ENCODE results near the gene CBX4. TPM values are rescaled to one million over a fixed set of nuclear protein-coding genes. Genes with fewer than 3 reads are reported as not detected.

Gene CBX4
- total and polyA plus RNA-seq, 4 donors = 2.5 to 13.4 (median 9.4) TPM

- 96 to 97% methylated on average over 17 of the region's 17 CpGs for WGBS, 2 donors
- no peak overlapping the region for H3K4me3 ChIP-seq (ENCODE audit: low read length in 2 of 2)
- no peaks in the 10 kb centered on the region for H3K4me1 ChIP-seq (ENCODE audit: control insufficient read depth in 1 of 2, insufficient read depth in 2 of 2, low read length in 2 of 2)
- DNase-seq = peak; percentile 8 to 69
- no peak overlapping the region for H3K27ac ChIP-seq (ENCODE audit: low read depth in 1 of 2, low read length in 2 of 2)
- ATAC-seq (ENCODE audit: low FRiP score) = no peak
- no peaks in the 10 kb centered on the region for H3K9me3 ChIP-seq (ENCODE audit: control insufficient read depth, low read length)
- H3K36me3 ChIP-seq (ENCODE audit: control insufficient read depth in 1 of 2, insufficient read depth in 2 of 2, low read length in 1 of 2) = no peaks in the 10 kb centered on the region
- H3K27me3 ChIP-seq (ENCODE audit: control insufficient read depth in 1 of 2, insufficient read depth in 2 of 2, low read length in 1 of 2) = no peaks in the 10 kb centered on the region
- intact Hi-C loops (cut with DNase I) = no loop called here
Observed at GRCh38 chr17:79785017-79785899, 54.0 kb downstream of the CBX4 start.

DNA sequence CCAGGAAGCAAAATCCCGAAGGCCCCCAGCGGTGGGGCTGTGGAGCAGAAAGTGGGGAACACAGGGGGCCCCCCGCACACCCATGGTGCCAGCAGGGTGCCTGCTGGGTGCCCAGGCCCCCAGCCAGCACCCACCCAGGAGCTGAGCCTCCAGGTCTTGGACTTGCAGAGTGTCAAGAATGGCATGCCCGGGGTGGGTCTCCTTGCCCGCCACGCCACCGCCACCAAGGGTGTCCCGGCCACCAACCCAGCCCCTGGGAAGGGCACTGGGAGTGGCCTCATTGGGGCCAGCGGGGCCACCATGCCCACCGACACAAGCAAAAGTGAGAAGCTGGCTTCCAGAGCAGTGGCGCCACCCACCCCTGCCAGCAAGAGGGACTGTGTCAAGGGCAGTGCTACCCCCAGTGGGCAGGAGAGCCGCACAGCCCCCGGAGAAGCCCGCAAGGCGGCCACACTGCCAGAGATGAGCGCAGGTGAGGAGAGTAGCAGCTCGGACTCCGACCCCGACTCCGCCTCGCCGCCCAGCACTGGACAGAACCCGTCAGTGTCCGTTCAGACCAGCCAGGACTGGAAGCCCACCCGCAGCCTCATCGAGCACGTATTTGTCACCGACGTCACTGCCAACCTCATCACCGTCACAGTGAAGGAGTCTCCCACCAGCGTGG is 54.8 kb downstream of the CBX4 start:
- 97 to 99% methylated on average over 30 to 31 of the region's 31 CpGs for WGBS, 2 donors
- DNase-seq (peak; percentile 31 to 75), ATAC-seq (ENCODE audit: low FRiP score) (no peak)
- H3K27me3 ChIP-seq (ENCODE audit: control insufficient read depth in 1 of 2, insufficient read depth in 2 of 2, low read length in 1 of 2) = no peaks in the 10 kb centered on the region
- H3K36me3 ChIP-seq (ENCODE audit: control insufficient read depth in 1 of 2, insufficient read depth in 2 of 2, low read length in 1 of 2) = no peaks in the 10 kb centered on the region
- intact Hi-C loops (cut with DNase I) = no loop called here
- no peaks in the 10 kb centered on the region for H3K4me1 ChIP-seq (ENCODE audit: control insufficient read depth in 1 of 2, insufficient read depth in 2 of 2, low read length in 2 of 2)
- H3K9me3 ChIP-seq (ENCODE audit: control insufficient read depth, low read length) = no peaks in the 10 kb centered on the region
- no peak overlapping the region for H3K27ac ChIP-seq (ENCODE audit: low read depth in 1 of 2, low read length in 2 of 2)
- no peak overlapping the region for H3K4me3 ChIP-seq (ENCODE audit: low read length in 2 of 2)

DNA sequence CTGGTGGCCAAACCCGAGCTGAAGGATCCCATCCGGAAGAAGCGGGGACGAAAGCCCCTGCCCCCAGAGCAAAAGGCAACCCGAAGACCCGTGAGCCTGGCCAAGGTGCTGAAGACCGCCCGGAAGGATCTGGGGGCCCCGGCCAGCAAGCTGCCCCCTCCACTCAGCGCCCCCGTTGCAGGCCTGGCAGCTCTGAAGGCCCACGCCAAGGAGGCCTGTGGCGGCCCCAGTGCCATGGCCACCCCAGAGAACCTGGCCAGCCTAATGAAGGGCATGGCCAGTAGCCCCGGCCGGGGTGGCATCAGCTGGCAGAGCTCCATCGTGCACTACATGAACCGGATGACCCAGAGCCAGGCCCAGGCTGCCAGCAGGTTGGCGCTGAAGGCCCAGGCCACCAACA is 55.3 kb downstream of the CBX4 start:
- no peak overlapping the region for H3K4me3 ChIP-seq (ENCODE audit: low read length in 2 of 2)
- H3K4me1 ChIP-seq (ENCODE audit: control insufficient read depth in 1 of 2, insufficient read depth in 2 of 2, low read length in 2 of 2) = no peaks in the 10 kb centered on the region
- no peaks in the 10 kb centered on the region for H3K27me3 ChIP-seq (ENCODE audit: control insufficient read depth in 1 of 2, insufficient read depth in 2 of 2, low read length in 1 of 2)
- no peak for ATAC-seq (ENCODE audit: low FRiP score)
- 93 to 94% methylated on average over 18 of the region's 18 CpGs for WGBS, 2 donors
- intact Hi-C loops (cut with DNase I) = no loop called here
- DNase-seq = peak; percentile 48 to 73
- no peaks in the 10 kb centered on the region for H3K9me3 ChIP-seq (ENCODE audit: control insufficient read depth, low read length)
- H3K36me3 ChIP-seq (ENCODE audit: control insufficient read depth in 1 of 2, insufficient read depth in 2 of 2, low read length in 1 of 2) = no peaks in the 10 kb centered on the region
- no peak overlapping the region for H3K27ac ChIP-seq (ENCODE audit: low read depth in 1 of 2, low read length in 2 of 2)

Other genes with a start within 250 kb of the CBX4 start
- gene RBFOX3, start 228.4 kb downstream of the CBX4 start, total RNA-seq = under 1 TPM in 1 of 2 donors, not detected in 1; 0.55 TPM
- gene RBFOX3, start 228.4 kb downstream of the CBX4 start, polyA plus RNA-seq = under 1 TPM; 0.13 TPM
- not detected for gene ENPP7, start 108.5 kb downstream of the CBX4 start, total RNA-seq
- 10 to 100 TPM in 1 of 2 donors, not detected in 1; 10.9 TPM for gene ENPP7, start 108.5 kb downstream of the CBX4 start, polyA plus RNA-seq
- gene CBX2, start 61.3 kb downstream of the CBX4 start, total RNA-seq = 1 to 10 TPM; 1.2 to 4.5 TPM
- not detected for gene CBX2, start 61.3 kb downstream of the CBX4 start, polyA plus RNA-seq
- 1 to 10 TPM; 5.3 to 6.2 TPM for gene CBX8, start 42.4 kb downstream of the CBX4 start, total RNA-seq
- gene CBX8, start 42.4 kb downstream of the CBX4 start, polyA plus RNA-seq = 1 to 10 TPM; 1.4 to 2.4 TPM
- gene TBC1D16, start 196.4 kb upstream of the CBX4 start, total RNA-seq = 10 to 100 TPM; 42.5 to 43.6 TPM
- 10 to 100 TPM in 1 of 2 donors, 1 to 10 TPM in 1; 6.4 to 12.8 TPM for gene TBC1D16, start 196.4 kb upstream of the CBX4 start, polyA plus RNA-seq
- 10 to 100 TPM in 1 of 2 donors, 1 to 10 TPM in 1; 3.3 to 11.3 TPM for gene CCDC40, start 197.2 kb upstream of the CBX4 start, total RNA-seq
- 1 to 10 TPM; 2.6 to 6.8 TPM for gene CCDC40, start 197.2 kb upstream of the CBX4 start, polyA plus RNA-seq